Activated gamma-delta T cell treated with anti-CD3 and anti-CD28 coated beads, Interleukin-2, amount 50 U/mL, for 16 hours (primary cell): ENCODE data around the gene AMPH.
A peak's percentile ranks its signal among the peaks of the same experiment; 100 is the strongest.
"Not testable (repeated sequence)": the region's sequence is repeated elsewhere in the genome, so short reads cannot be mapped to it uniquely, and the experiment has no call there.

Source experiments
- DNase-seq: peaks from one replicate; pipeline ENCODE4 v3.0.0-alpha.2; 2020; ENCODE audit warnings: low read depth

Gene AMPH

GRCh38 chr7:38350777-38351176 is 280.4 kb downstream of the AMPH start:
- DNase-seq = not testable (repeated sequence)

DNA sequence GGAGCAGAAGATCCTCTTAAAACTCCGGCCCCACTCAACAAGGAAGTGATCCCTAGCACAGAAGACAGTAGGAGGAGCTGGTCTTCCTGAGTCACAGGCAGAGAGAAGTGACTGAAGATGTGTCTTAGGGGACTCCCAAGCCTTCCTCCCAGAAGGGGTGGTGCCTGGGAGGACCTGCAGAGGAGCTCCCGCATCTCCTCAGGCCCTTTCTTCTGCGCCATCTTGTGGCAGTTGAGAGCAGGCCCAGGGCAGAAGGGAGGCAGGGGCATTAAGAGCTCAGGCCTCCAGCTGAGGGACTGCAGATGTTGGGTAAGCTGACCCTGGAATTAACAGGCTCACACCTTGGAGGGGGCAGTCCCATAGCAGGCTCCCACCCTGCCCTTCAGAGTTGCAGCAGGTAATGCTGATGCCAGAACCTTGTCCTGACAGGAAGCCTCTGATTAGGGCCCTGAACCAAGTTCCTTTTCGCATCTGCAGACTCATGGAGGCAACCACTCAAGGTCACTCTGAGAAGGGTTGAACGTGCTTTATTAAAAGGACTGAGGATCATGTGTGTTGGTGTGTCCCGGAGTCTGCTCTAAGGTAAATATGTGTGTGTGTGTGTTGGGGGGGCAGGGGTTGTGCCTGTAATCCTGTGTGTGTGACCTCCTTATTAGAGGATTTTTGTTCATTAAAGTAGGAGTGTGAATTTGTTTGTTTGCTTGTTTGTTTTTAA is 281.1 kb downstream of the AMPH start:
- not testable (repeated sequence) for DNase-seq

DNA sequence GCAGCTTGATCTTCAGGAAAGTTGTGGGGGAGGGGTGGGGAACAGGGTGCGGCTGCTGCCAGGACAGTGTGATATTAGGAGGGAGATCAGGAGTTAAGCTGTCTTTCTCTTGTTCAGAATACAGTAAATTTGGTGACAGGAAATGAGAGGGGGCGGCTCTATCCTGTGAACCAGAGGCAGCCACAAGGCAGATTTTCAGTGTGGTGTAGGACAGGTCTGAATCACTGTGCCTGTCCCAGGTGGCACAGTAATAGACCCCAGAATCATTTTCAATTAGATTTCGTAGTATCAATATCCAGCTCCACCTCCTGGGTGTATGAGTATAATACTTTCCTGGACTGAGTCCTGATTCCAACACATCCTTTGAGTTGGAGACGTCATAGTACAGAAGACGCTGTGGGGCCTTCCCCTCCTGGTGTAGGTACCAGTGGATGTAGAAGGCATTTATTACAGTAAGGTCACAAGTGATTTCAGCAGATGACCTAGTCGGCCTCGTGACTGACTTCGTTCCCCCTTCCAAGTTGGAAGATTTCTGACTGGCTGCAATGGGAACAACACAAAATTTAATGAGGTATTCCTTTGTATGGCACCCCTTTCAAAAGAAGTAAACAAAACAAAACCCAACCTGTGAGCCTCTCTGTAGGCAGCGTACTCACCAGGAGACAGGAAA is 281.9 kb downstream of the AMPH start:
- DNase-seq = not testable (repeated sequence)

DNA sequence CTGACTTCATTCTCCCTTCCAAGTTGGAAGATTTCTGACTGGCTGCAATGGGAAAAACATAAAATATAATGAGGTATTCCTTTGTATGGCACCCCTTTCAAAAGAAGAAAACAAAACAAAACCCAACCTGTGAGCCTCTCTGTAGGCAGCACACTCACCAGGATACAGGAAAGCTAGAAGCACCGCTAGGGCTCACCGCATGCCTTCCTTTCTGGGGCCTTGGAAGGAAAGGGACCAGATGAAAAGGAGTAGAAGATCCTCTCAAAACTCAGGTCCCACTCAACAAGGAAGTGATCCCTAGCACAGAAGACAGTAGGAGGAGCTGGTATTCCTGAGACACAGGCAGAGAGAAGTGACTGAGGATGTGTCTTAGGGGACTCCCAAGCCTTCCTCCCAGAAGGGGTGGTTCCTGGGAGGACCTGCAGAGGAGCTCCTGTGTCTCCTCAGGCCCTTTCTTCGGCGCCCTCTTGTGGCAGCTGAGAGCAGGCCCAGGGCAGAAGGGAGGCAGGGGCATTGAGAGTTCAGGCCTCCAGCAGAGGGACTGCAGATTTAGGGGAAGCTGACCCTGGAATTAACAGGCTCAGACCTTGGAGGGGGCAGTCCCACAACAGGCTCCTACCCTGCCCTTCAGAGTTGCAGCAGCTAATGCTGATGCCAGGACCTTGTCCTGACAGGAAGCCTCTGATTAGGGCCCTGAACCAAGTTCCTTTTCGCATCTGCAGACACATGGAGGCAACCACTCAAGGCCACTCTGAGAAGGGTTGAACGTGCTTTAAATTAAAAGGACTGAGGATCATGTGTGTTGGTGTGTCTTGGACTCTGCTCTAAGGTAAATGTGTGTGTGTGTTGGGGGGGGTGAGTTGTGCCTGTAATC is 285.6 kb downstream of the AMPH start:
- not testable (repeated sequence) for DNase-seq

DNA sequence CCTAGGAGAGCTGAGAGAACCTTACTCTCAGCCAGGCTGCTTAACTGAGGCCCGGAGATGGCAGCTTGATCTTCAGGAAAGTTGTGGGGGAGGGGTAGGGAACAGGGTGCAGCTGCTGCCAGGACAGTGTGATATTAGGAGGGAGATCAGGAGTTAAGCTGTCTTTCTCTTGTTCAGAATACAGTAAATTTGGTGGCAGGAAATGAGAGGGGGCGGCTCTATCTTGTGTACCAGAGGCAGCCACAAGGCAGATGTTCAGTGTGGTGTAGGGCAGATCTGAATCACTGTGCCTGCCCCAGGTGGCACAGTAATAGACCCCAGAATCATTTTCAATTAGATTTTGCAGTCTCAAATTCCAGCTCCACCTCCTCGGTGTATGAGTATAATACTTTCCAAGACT is 286.4 kb downstream of the AMPH start:
- DNase-seq = not testable (repeated sequence)

- DNase-seq = not testable (repeated sequence)
Measured at GRCh38 chr7:38342135-38342534, 289.0 kb downstream of the AMPH start.

DNA sequence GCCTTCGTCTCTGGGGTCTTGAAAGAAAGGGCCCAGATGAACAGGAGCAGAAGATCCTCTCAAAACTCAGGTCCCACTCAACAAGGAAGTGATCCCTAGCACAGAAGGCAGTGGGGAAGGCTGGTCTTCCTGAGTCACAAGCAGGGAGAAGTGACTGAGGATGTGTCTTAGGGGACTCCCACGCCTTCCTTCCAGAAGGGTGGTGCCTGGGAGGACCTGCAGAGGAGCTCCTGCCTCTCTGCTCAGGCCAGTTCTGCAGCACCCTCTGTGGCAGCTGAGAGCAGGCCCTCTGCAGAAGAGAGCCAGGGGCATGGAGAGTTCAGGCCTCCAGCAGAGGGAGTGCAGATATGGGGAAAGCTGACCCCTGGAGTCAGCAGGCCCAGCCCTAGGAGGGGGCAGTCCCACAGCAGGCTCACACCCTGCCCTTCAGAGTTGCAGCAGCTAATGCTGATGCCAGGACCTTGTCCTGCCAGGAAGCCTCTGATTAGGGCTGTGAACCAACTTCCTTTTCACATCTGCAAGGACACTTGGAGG is 289.9 kb downstream of the AMPH start:
- DNase-seq = not testable (repeated sequence)

DNA sequence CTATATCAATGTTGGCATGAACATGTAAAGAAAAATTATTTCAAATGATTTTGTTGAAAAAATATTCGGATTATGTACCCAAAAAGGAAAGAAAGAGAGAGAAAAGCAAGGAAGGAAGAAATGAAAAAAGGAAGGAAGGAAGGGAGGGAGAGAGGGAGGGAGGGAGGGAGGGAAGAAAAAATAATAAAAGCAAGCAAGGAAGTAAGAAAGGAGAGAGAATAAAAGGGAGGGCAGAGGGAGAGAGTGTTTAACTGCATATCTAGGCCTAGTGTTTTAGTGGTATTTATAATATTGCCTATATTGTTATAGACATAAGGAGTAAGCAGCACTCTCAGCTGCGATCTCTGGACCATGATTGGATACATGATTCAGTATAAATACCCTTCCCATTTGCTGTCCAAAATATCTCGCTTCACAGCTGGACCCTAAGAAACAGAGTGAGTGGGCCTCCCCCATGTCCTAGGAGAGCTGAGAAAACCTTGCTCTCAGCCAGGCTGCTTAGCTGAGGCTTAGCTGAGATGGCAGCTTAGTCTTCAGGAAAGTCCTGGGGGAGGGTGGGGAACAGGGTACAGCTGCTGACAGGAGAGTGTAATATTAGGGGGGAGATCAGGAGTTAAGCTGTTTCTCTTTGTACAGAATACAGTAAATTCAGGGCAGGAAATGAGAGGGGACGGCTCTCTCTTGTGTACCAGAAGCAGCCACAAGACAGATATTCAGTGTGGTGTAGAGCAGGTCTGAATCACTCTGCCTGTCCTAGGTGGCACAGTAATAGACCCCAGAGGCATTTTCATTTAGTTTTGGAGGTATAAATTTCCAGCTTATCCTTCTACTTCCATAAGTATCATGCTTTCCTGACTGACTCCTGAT is 291.0 kb downstream of the AMPH start:
- DNase-seq = no peak

DNA sequence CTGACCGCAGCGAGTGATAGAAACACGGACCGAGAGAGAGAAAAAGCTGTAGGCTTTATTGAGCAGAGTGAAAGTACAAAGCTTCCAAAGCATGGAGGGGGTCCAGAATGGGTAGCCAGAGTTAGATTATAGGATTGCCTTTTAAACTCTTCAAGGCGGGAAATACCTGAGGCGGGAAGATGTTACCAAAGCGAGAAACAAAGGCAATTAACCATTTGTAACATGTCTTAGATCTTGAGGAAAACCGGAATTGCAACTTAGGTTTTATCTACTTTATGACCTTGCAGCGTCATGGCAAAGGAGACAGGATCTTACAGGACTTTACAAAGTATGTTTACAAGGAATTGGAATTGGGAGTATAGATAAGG is 295.0 kb downstream of the AMPH start:
- DNase-seq = not testable (repeated sequence)

GRCh38 chr7:38335492-38336147 is 295.6 kb downstream of the AMPH start:
- peak; percentile 74 for DNase-seq

DNA sequence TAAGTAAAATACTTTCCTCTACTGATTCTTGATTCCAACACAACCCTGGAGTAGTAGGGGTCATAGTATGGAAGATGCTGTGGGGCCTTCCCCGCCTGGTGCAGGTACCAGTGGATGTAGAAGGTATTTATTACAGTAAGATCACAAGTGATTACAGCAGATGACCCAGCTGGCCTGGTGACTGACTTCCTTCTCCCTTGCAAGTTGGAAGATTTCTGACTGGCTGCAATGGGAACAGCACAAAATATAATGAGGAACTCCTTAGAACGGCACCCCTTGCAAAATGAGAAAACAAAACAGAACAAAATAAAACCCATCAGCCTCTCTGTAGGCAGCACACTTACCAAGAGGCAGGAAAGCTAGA is 296.1 kb downstream of the AMPH start:
- DNase-seq = no peak

- DNase-seq = no peak
Measured at GRCh38 chr7:38334163-38334562, 297.0 kb downstream of the AMPH start.
